Measurements from ENCODE around the gene DLGAP1. TPM values are rescaled to one million over a fixed set of nuclear protein-coding genes. Genes with fewer than 3 reads are reported as not detected.

Gene DLGAP1
- total and polyA plus RNA-seq, 10 of the 15 experiments (the other 5 are each of a cell fraction or from before 2014, with no cell fraction given): 0.23 to 27.6 (median 1.9) TPM

GRCh38 chr18:4356929-4357328 is 98.2 kb downstream of the DLGAP1 start:
- intact Hi-C loops (cut with micrococcal nuclease; ENCODE audit: unreplicated experiment): loop anchor here (5.0 to 10.0 kb wide), 2 partner anchors 35 to 698 kb away; no protein-coding TSS in a partner anchor
- no TSS peak for BruUV-seq (replicated peaks)
- H3K27me3 ChIP-seq (replicated peaks in 1 of 2; ENCODE audit: control insufficient read depth in 2 of 2, insufficient read depth in 2 of 2, low read length in 1 of 2): no peaks in the 10 kb centered on the region
- TF ChIP-seq NR2F1 (conservative IDR thresholded peaks at IDR 0.05) (no peak), BCL11A (IDR thresholded peaks at IDR 0.05; ENCODE audit: low read depth, low read length) (no peak), HDGF (IDR thresholded peaks at IDR 0.05) (0 out of 2 replicates have a peak, but pooled peaks have one; percentile 62), RAD51 (IDR thresholded peaks at IDR 0.05) (no peak), ZNF592 (IDR thresholded peaks at IDR 0.05) (no peak), E2F4 (IDR thresholded peaks at IDR 0.05; ENCODE audit: low read depth, low read length) (no peak), HDAC6 (IDR thresholded peaks at IDR 0.05; ENCODE audit: unreplicated experiment) (no peak), DPF2 (IDR thresholded peaks at IDR 0.05) (no peak), ZNF207 (IDR thresholded peaks at IDR 0.05; ENCODE audit: borderline replicate concordance) (no peak), MAX (IDR thresholded peaks at IDR 0.05; ENCODE audit: low read depth, low read length) (no peak), EGR1 (IDR thresholded peaks at IDR 0.05; ENCODE audit: borderline replicate concordance in 1 of 2, low read depth in 2 of 2, low read length in 2 of 2) (no peak), NBN (IDR thresholded peaks at IDR 0.05) (peak; percentile 54; the same call in 1 of the 2 replicates)
- TF ChIP-seq, protein P1, sequence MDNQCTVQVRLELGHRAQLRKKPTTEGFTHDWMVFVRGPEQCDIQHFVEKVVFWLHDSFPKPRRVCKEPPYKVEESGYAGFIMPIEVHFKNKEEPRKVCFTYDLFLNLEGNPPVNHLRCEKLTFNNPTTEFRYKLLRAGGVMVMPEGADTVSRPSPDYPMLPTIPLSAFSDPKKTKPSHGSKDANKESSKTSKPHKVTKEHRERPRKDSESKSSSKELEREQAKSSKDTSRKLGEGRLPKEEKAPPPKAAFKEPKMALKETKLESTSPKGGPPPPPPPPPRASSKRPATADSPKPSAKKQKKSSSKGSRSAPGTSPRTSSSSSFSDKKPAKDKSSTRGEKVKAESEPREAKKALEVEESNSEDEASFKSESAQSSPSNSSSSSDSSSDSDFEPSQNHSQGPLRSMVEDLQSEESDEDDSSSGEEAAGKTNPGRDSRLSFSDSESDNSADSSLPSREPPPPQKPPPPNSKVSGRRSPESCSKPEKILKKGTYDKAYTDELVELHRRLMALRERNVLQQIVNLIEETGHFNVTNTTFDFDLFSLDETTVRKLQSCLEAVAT (IDR thresholded peaks at IDR 0.05): peak; percentile 83
- TF ChIP-seq, protein P2, sequence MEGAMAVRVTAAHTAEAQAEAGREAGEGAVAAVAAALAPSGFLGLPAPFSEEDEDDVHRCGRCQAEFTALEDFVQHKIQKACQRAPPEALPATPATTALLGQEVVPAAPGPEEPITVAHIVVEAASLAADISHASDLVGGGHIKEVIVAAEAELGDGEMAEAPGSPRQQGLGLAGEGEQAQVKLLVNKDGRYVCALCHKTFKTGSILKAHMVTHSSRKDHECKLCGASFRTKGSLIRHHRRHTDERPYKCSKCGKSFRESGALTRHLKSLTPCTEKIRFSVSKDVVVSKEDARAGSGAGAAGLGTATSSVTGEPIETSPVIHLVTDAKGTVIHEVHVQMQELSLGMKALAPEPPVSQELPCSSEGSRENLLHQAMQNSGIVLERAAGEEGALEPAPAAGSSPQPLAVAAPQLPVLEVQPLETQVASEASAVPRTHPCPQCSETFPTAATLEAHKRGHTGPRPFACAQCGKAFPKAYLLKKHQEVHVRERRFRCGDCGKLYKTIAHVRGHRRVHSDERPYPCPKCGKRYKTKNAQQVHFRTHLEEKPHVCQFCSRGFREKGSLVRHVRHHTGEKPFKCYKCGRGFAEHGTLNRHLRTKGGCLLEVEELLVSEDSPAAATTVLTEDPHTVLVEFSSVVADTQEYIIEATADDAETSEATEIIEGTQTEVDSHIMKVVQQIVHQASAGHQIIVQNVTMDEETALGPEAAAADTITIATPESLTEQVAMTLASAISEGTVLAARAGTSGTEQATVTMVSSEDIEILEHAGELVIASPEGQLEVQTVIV (IDR thresholded peaks at IDR 0.05; ENCODE audit: borderline replicate concordance, partially characterized antibody): no peak

More at GRCh38 chr18:4356929-4357328, 98.2 kb downstream of the DLGAP1 start:
- 42% methylated on average over 5 of the region's 6 CpGs for WGBS (ENCODE audit: insufficient coverage, insufficient replicate concordance, low lambda C conversion rate, missing lambda C conversion rate)
- RAD21 ChIA-PET (ENCODE audit: unreplicated experiment): interaction anchor here (1.0 to 2.6 kb wide), 4 partner anchors 11 to 85 kb away, joined by 3 to 6 read pairs (median 4); no protein-coding TSS in a partner anchor
- in situ Hi-C loops (cut with MboI): no loop called here
- POLR2A ChIA-PET: interaction anchor here (0.6 to 1.5 kb wide), 2 partner anchors 19 to 124 kb away, joined by 3 read pairs; no protein-coding TSS in a partner anchor
- no peak overlapping the region for H3K4me2 ChIP-seq (ENCODE audit: control insufficient read depth, insufficient read depth)
- H3K27ac ChIP-seq (ENCODE audit: control insufficient read depth, insufficient read depth): no peak overlapping the region
- no peak overlapping the region for H3K4me3 ChIP-seq
- DNase-seq (ENCODE audit: low read depth, low spot score): no peak
- H3K9ac ChIP-seq (ENCODE audit: control insufficient read depth, insufficient read depth, low read length): no peak overlapping the region
- FAIRE-seq: no peak
- H3K9me3 ChIP-seq (replicated peaks; ENCODE audit: control insufficient read depth, insufficient read depth, low read length): no peaks in the 10 kb centered on the region; the same call in 2 of the 3 replicates
- CTCF ChIA-PET: interaction anchor here (0.9 kb wide), 1 partner anchor 16 kb away, joined by 3 read pairs; no protein-coding TSS in a partner anchor
- H3K36me3 ChIP-seq (ENCODE audit: control insufficient read depth in 2 of 2, insufficient read depth in 2 of 2, low read length in 1 of 2): peaks cover 0 to 3% of the 10 kb centered on the region in 2 experiments; a peak in 1 of 4 replicates
- H3K4me1 ChIP-seq (ENCODE audit: control insufficient read depth, insufficient read depth, low read length): no peaks in the 10 kb centered on the region
- no peaks in the 10 kb centered on the region for H4K20me1 ChIP-seq (ENCODE audit: control insufficient read depth, insufficient read depth)
- H2AFZ ChIP-seq (ENCODE audit: control insufficient read depth, low read depth, low read length): no peak overlapping the region
- no peak for ATAC-seq
- no peaks in the 10 kb centered on the region for H3K79me2 ChIP-seq (ENCODE audit: control insufficient read depth, insufficient read depth, low read length)
- SMC1A ChIA-PET (ENCODE audit: uncharacterized antibody, unreplicated experiment): interaction anchor here (0.9 to 3.7 kb wide), 7 partner anchors 19 to 283 kb away, joined by 3 to 17 read pairs (median 3); no protein-coding TSS in a partner anchor
